ENCODE results near the gene APOBEC2.

DNA sequence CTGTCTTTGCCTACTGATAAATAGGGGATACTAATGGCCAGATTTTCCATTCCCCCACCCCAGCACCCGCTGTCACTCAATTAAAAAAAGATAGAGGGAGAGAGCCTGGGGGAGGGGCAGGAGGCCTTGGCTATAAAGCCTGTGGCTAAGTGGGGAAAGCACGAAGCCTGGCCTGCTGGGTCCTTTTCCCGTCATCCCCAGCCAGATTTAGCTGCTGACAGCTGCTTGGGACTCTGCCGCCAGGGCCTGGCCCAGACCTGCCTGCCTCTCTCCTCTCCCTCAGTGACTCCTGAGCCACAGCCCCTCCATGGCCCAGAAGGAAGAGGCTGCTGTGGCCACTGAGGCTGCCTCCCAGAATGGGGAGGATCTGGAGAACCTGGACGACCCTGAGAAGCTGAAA is at the start of gene APOBEC2:
- TF ChIP-seq ZNF274 (IDR thresholded peaks at IDR 0.05; ENCODE audit: low read depth, low read length) (no peak), SUZ12 (IDR thresholded peaks at IDR 0.05; ENCODE audit: extremely low read depth, insufficient read depth, insufficient read length) (no peak)
